Measurements from ENCODE around the gene PARP8. TPM values are rescaled to one million over a fixed set of nuclear protein-coding genes. Genes with fewer than 3 reads are reported as not detected.

The PARP8 gene
- total and polyA plus RNA-seq, 2 of the 8 experiments (the other 6 are each of a cell fraction or from before 2014, with no cell fraction given) = 16.6 to 30.6 TPM

DNA sequence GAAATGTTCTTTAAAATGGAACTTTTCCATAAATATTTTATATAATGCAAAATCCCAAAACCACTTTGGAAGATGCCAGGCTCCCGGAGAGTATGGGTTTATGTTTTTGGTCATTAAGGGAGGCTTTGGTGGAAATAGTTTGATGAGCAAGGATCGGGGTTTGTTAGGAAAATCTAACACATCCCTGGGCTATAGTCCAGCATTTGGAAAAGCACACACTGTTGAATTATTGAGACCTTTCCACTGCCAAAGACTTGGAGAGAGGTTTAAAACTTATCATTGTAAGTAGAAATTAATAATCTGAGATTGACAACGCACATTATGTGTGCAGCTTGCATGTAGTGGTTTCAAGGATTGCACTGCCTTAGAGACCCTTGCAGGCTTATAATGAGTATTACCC is 156.3 kb downstream of the PARP8 start (continued):
- TF ChIP-seq SAP30 (IDR thresholded peaks at IDR 0.05; ENCODE audit: insufficient read depth, insufficient replicate concordance, low read length) (no peak), BACH1 (IDR thresholded peaks at IDR 0.05; ENCODE audit: low read length) (no peak)

Measured in H1 (cell line).